SJCRH30 (cell line): ENCODE measurements around the gene C6orf132. TPM values are rescaled to one million over a fixed set of nuclear protein-coding genes. Genes with fewer than 3 reads are reported as not detected.
"Not testable (repeated sequence)": the region's sequence is repeated elsewhere in the genome, so short reads cannot be mapped to it uniquely, and the experiment has no call there.

Experiments
- DNase-seq, 2 experiments: peaks; one replicate each; pipeline ENCODE4 v3.0.0-alpha.2; 2015 to 2020
- H3K27ac ChIP-seq: fragments of 250-450 bp; sonication (Bioruptor Pico); 2 replicates; pipeline ENCODE4 v1.5.1; 2020; ENCODE audit warnings: mild to moderate bottlenecking, moderate library complexity
- H3K27me3 ChIP-seq: fragments of 250-450 bp; sonication (Bioruptor Pico); 2 replicates; pipeline ENCODE4 v1.5.1; 2020; ENCODE audit warnings: mild to moderate bottlenecking, moderate library complexity
- H3K36me3 ChIP-seq: fragments of 250-450 bp; sonication (Bioruptor Pico); 2 replicates; pipeline ENCODE4 v1.5.1; 2020; ENCODE audit warnings: mild to moderate bottlenecking, moderate library complexity
- H3K4me1 ChIP-seq: fragments of 250-450 bp; sonication (Bioruptor Pico); 2 replicates; pipeline ENCODE4 v1.5.1; 2020; ENCODE audit warnings: mild to moderate bottlenecking, moderate library complexity
- H3K4me3 ChIP-seq: fragments of 250-450 bp; sonication (Bioruptor Pico); 2 replicates; pipeline ENCODE4 v1.5.1; 2020; ENCODE audit warnings: mild to moderate bottlenecking, moderate library complexity
- H3K9me3 ChIP-seq: fragments of 250-450 bp; sonication (Bioruptor Pico); replicated peaks from 2 replicates; pipeline ENCODE4 v1.5.1; 2020; ENCODE audit warnings: mild to moderate bottlenecking, moderate library complexity
- total RNA-seq: library from RNA; depleted of rRNA; stranded (reverse); fragments of >200 nt; shearing (Covaris generic); gene quantifications from 2 replicates; pipeline ENCODE4 v1.2.3, GENCODE V29; 2014; rRNA removed

The C6orf132 gene
- total RNA-seq = not detected in 2 replicates

- Histone ChIP-seq H3K4me3 (no peak within 1 kb of the TSS), H3K36me3 (no peaks in the 10 kb centered on the region), H3K9me3 (no peaks in the 10 kb centered on the region), H3K27ac (no peak within 1 kb of the TSS), H3K27me3 (no peaks in the 10 kb centered on the region), H3K4me1 (no peaks in the 10 kb centered on the region; the same call in 1 of the 2 replicates)
- DNase-seq = no peak
Measured at GRCh38 chr6:42142118-42142835, at the start of gene C6orf132. TSS of gene C6orf132 (minus strand) at chr6:42142620. CDS start at chr6:42142444, 176 bp downstream.

- Histone ChIP-seq H3K4me3 (no peak overlapping the region), H3K27me3 (no peaks in the 10 kb centered on the region), H3K4me1 (peaks cover 5% of the 10 kb centered on the region; the same call in 1 of the 2 replicates), H3K27ac (no peak overlapping the region), H3K9me3 (no peaks in the 10 kb centered on the region), H3K36me3 (no peaks in the 10 kb centered on the region)
- peak; percentile 67 to 84 for DNase-seq
Measured at GRCh38 chr6:42190554-42191183, 48.2 kb upstream of the C6orf132 start.

- Histone ChIP-seq H3K27ac (no peak overlapping the region), H3K9me3 (no peaks in the 10 kb centered on the region), H3K27me3 (no peaks in the 10 kb centered on the region), H3K4me3 (no peak overlapping the region), H3K36me3 (no peaks in the 10 kb centered on the region), H3K4me1 (peaks cover 5% of the 10 kb centered on the region; the same call in 1 of the 2 replicates)
- no peak for DNase-seq
Measured at GRCh38 chr6:42188406-42188805, 46.0 kb upstream of the C6orf132 start.

- H3K9me3 ChIP-seq = no peaks in the 10 kb centered on the region
- H3K27me3 ChIP-seq = no peaks in the 10 kb centered on the region
- no peak overlapping the region for H3K27ac ChIP-seq
- no peak overlapping the region for H3K4me3 ChIP-seq
- DNase-seq = no peak
- no peaks in the 10 kb centered on the region for H3K4me1 ChIP-seq
- H3K36me3 ChIP-seq = no peaks in the 10 kb centered on the region
Measured at GRCh38 chr6:42185597-42185996, 43.2 kb upstream of the C6orf132 start.

- Histone ChIP-seq H3K4me1 (no peaks in the 10 kb centered on the region), H3K27ac (no peak overlapping the region), H3K9me3 (no peaks in the 10 kb centered on the region), H3K4me3 (no peak overlapping the region), H3K27me3 (no peaks in the 10 kb centered on the region), H3K36me3 (no peaks in the 10 kb centered on the region)
- DNase-seq = no peak
Measured at GRCh38 chr6:42184475-42184874, 42.1 kb upstream of the C6orf132 start.

- Histone ChIP-seq H3K36me3 (no peaks in the 10 kb centered on the region), H3K4me1 (no peaks in the 10 kb centered on the region), H3K9me3 (no peaks in the 10 kb centered on the region), H3K4me3 (no peak overlapping the region), H3K27ac (no peak overlapping the region), H3K27me3 (no peaks in the 10 kb centered on the region)
- DNase-seq = no peak
Measured at GRCh38 chr6:42182101-42182500, 39.7 kb upstream of the C6orf132 start.

GRCh38 chr6:42179945-42180313 lies 37.5 kb upstream of the C6orf132 start:
- no peak overlapping the region for H3K4me3 ChIP-seq
- no peaks in the 10 kb centered on the region for H3K36me3 ChIP-seq
- no peak overlapping the region for H3K27ac ChIP-seq
- no peak for DNase-seq
- no peaks in the 10 kb centered on the region for H3K9me3 ChIP-seq
- H3K27me3 ChIP-seq = no peaks in the 10 kb centered on the region
- no peaks in the 10 kb centered on the region for H3K4me1 ChIP-seq

GRCh38 chr6:42179261-42179944 lies 37.0 kb upstream of the C6orf132 start:
- DNase-seq = no peak
- Histone ChIP-seq H3K27me3 (no peaks in the 10 kb centered on the region), H3K4me3 (no peak overlapping the region), H3K9me3 (no peaks in the 10 kb centered on the region), H3K27ac (no peak overlapping the region), H3K36me3 (no peaks in the 10 kb centered on the region), H3K4me1 (no peaks in the 10 kb centered on the region)

- Histone ChIP-seq H3K4me1 (no peaks in the 10 kb centered on the region), H3K9me3 (no peaks in the 10 kb centered on the region), H3K27me3 (no peaks in the 10 kb centered on the region), H3K36me3 (no peaks in the 10 kb centered on the region), H3K27ac (no peak overlapping the region), H3K4me3 (no peak overlapping the region)
- DNase-seq = no peak
Measured at GRCh38 chr6:42177514-42178364, 35.3 kb upstream of the C6orf132 start.

- H3K27me3 ChIP-seq = no peaks in the 10 kb centered on the region
- no peaks in the 10 kb centered on the region for H3K36me3 ChIP-seq
- no peaks in the 10 kb centered on the region for H3K9me3 ChIP-seq
- no peak overlapping the region for H3K27ac ChIP-seq
- no peak for DNase-seq
- no peaks in the 10 kb centered on the region for H3K4me1 ChIP-seq
- H3K4me3 ChIP-seq = no peak overlapping the region
Measured at GRCh38 chr6:42176981-42177380, 34.6 kb upstream of the C6orf132 start.

- Histone ChIP-seq H3K4me1 (no peaks in the 10 kb centered on the region), H3K27ac (no peak overlapping the region), H3K9me3 (no peaks in the 10 kb centered on the region), H3K36me3 (no peaks in the 10 kb centered on the region), H3K27me3 (no peaks in the 10 kb centered on the region), H3K4me3 (no peak overlapping the region)
- DNase-seq = no peak
Measured at GRCh38 chr6:42175860-42176259, 33.4 kb upstream of the C6orf132 start.

GRCh38 chr6:42173101-42173500 lies 30.7 kb upstream of the C6orf132 start, which contains the start of gene GUCA1A:
TSS of gene GUCA1A (plus strand) at chr6:42173364. CDS start at chr6:42173614, 250 bp downstream.
- no peak within 1 kb of the TSS for H3K27ac ChIP-seq
- H3K36me3 ChIP-seq = no peaks in the 10 kb centered on the region
- DNase-seq = no peak
- no peak within 1 kb of the TSS for H3K4me3 ChIP-seq
- H3K4me1 ChIP-seq = no peaks in the 10 kb centered on the region
- no peaks in the 10 kb centered on the region for H3K9me3 ChIP-seq
- 0 out of 2 replicates have a peak, but pooled peaks cover 2% of the 10 kb centered on the region for H3K27me3 ChIP-seq

GRCh38 chr6:42171813-42172581 lies 29.6 kb upstream of the C6orf132 start:
- no peak for DNase-seq
- Histone ChIP-seq H3K27me3 (0 out of 2 replicates have a peak, but pooled peaks cover 2% of the 10 kb centered on the region), H3K4me3 (no peak overlapping the region), H3K36me3 (no peaks in the 10 kb centered on the region), H3K4me1 (no peaks in the 10 kb centered on the region), H3K9me3 (no peaks in the 10 kb centered on the region), H3K27ac (no peak overlapping the region)

GRCh38 chr6:42169780-42170179 lies 27.4 kb upstream of the C6orf132 start:
- H3K27me3 ChIP-seq, H3K36me3 ChIP-seq, H3K27ac ChIP-seq, DNase-seq, H3K4me3 ChIP-seq, H3K9me3 ChIP-seq, H3K4me1 ChIP-seq: not testable (repeated sequence)
